Transverse colon (tissue), 4 donors: ENCODE measurements around the gene VGLL4. TPM values are rescaled to one million over a fixed set of nuclear protein-coding genes. Genes with fewer than 3 reads are reported as not detected.

Source experiments
- DNase-seq: peaks from one replicate; pipeline ENCODE4 v3.0.0-alpha.2; 2019
- H3K27ac ChIP-seq, 4 donors: fragments of 200-600 bp; sonication (generic); 2 replicates each; pipeline ENCODE4 v1.5.1; 2016 to 2018; ENCODE audit warnings: inconsistent platforms in 4 of 4
- H3K27me3 ChIP-seq: fragments of 200-600 bp; sonication (generic); 2 replicates; pipeline ENCODE4 v1.5.1; 2017; ENCODE audit warnings: inconsistent platforms
- H3K36me3 ChIP-seq, 4 donors: fragments of 200-600 bp; sonication (generic); 2 replicates each; pipeline ENCODE4 v1.5.1; 2017 to 2019; ENCODE audit warnings: inconsistent platforms in 4 of 4
- H3K4me1 ChIP-seq, 4 donors: fragments of 200-600 bp; sonication (generic); 2 replicates each; pipeline ENCODE4 v1.5.1; 2017 to 2020; ENCODE audit warnings: inconsistent platforms in 4 of 4
- H3K4me3 ChIP-seq, 4 donors: fragments of 200-600 bp; sonication (generic); 1 replicate in 1 of 4; 2 replicates in 3 of 4; pipeline versions ENCODE4 v1.5.1 to v1.6.1; 2017 to 2019; ENCODE audit warnings: inconsistent platforms in 4 of 4
- H3K9me3 ChIP-seq, 2 donors: fragments of 200-600 bp; sonication (generic); 2 replicates each; pipeline ENCODE4 v1.5.1; 2017 to 2019; ENCODE audit warnings: inconsistent platforms in 2 of 2
- EP300 ChIP-seq: sonication (generic); formaldehyde crosslinking; IDR thresholded peaks from one replicate; pipeline ENCODE4 v1.6.1; 2017; ENCODE audit warnings: antibody characterized with exemption, low read depth
- POLR2A ChIP-seq: fragments of 450-650 bp; IDR thresholded peaks from one replicate; pipeline ENCODE4 v1.6.1; 2016; ENCODE audit warnings: antibody characterized with exemption, mild to moderate bottlenecking, moderate library complexity
- POLR2AphosphoS5 ChIP-seq, 3 donors: sonication (generic); formaldehyde crosslinking; IDR thresholded peaks; one replicate each; pipeline ENCODE4 v1.6.1; 2016; ENCODE audit warnings: antibody characterized with exemption in 3 of 3
- WGBS, 2 donors: methylation state at CpG; one replicate each; pipeline ENCODE4 v1.1.5; 2018; ENCODE audit warnings: low coverage in 1 of 2; 5-methylcytosine and 5-hydroxymethylcytosine counted together
- in situ Hi-C, 4 donors: fragments of 200-750 bp; cut with MboI; loops; one replicate each; pipeline versions ENCODE4 v1.15.0 to v1.15.1; 2017; ENCODE audit warnings: low sequenced_read_pairs in 3 of 4, low pct_ligation_motif_present in 1 of 4, low pct_unique_long_range_greater_than_20kb in 1 of 4
- intact Hi-C: fragments of 100-400 bp; cut with DNase I; formaldehyde crosslinking; loops from one replicate; pipeline ENCODE4 v1.15.1; 2023; ENCODE audit warnings: low total_unique reads
- total RNA-seq, 4 donors: library from RNA; depleted of rRNA; stranded (reverse); fragments of >200 nt; gene quantifications; one replicate each; pipeline ENCODE4 v1.1.0, GENCODE V29; 2016
- TF ChIP-seq, protein P1 (sequence below), 5 experiments: fragments of 200-600 bp in 3 of 5; fragments of 450-650 bp in 2 of 5; sonication (generic) in 3 of 5; IDR thresholded peaks; 1 replicate in 2 of 5; 2 replicates in 3 of 5; pipeline ENCODE4 v1.5.1; 2016 to 2017; ENCODE audit warnings: antibody characterized with exemption in 5 of 5, inconsistent platforms in 3 of 5, mild to moderate bottlenecking in 2 of 5, moderate library complexity in 1 of 5

Gene VGLL4
- total RNA-seq, 4 donors from 2014 or later = 67.3 to 175 (median 95.0) TPM

- Histone ChIP-seq H3K36me3 (no peaks in the 10 kb centered on the region), H3K9me3 (no peaks in the 10 kb centered on the region), H3K4me3 (no peak overlapping the region), H3K27me3 (no peaks in the 10 kb centered on the region), H3K4me1 (peaks cover 21 to 83% (median 67%) of the 10 kb centered on the region in 4 donors), H3K27ac (peak overlapping the region; percentile 55 to 96 (median 62))
- in situ Hi-C loops = no loop called here
- WGBS, 2 donors = 32 to 39% methylated on average over 2 of the region's 2 CpGs
- DNase-seq = no peak
- intact Hi-C loops = no loop called here
- TF ChIP-seq EP300 (no peak), POLR2AphosphoS5 (IDR thresholded peaks at IDR 0.05) (no peak), POLR2A (no peak)
- TF ChIP-seq, protein P1, sequence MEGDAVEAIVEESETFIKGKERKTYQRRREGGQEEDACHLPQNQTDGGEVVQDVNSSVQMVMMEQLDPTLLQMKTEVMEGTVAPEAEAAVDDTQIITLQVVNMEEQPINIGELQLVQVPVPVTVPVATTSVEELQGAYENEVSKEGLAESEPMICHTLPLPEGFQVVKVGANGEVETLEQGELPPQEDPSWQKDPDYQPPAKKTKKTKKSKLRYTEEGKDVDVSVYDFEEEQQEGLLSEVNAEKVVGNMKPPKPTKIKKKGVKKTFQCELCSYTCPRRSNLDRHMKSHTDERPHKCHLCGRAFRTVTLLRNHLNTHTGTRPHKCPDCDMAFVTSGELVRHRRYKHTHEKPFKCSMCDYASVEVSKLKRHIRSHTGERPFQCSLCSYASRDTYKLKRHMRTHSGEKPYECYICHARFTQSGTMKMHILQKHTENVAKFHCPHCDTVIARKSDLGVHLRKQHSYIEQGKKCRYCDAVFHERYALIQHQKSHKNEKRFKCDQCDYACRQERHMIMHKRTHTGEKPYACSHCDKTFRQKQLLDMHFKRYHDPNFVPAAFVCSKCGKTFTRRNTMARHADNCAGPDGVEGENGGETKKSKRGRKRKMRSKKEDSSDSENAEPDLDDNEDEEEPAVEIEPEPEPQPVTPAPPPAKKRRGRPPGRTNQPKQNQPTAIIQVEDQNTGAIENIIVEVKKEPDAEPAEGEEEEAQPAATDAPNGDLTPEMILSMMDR (IDR thresholded peaks at IDR 0.05) = no peak
Observed at GRCh38 chr3:11626084-11626463, 17.6 kb downstream of the VGLL4 start.

DNA sequence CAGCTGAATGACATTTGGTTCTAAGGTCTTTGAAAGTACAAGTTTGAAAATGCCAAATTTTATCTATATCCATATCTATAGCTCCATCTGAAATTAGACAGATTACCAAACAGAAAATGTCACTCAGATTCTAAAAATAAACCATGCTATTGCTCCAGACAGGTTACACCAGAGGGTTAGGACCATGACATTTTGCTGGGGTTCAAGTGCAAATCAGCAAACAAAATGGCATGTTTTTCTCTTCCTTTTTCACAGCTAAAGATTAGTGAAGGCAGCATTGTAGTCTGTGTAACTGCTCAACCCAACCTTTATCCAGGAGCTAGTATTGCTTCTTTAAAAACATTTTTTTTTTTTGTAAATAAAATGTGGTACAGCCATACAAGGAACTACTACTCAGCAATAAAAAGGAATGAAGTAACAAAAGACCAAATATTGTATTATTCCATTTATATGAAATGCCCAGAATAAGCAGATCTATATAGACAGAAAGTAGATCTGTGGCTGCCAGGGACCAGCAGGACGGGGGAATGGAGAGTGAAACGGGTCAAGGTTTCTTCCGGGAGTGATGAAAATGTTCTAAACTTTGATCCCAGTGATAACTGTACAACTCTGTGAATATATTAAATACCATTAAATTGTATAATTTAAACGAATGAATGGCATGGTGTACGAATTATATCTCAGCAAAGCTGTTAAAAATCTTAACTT lies 18.2 kb downstream of the VGLL4 start:
- DNase-seq = no peak
- H3K4me3 ChIP-seq = no peak overlapping the region
- intact Hi-C loops = no loop called here
- H3K9me3 ChIP-seq = no peaks in the 10 kb centered on the region
- peak overlapping the region; percentile 55 to 96 (median 62) for H3K27ac ChIP-seq
- WGBS, 2 donors = 49 to 57% methylated on average over 5 of the region's 5 CpGs
- H3K36me3 ChIP-seq = no peaks in the 10 kb centered on the region
- H3K4me1 ChIP-seq = peaks cover 19 to 85% (median 70%) of the 10 kb centered on the region in 4 donors
- TF ChIP-seq POLR2AphosphoS5 (IDR thresholded peaks at IDR 0.05) (no peak), EP300 (no peak), POLR2A (no peak)
- TF ChIP-seq, protein P1 (IDR thresholded peaks at IDR 0.05) = no peak
- in situ Hi-C loops = no loop called here
- H3K27me3 ChIP-seq = no peaks in the 10 kb centered on the region

GRCh38 chr3:11624704-11625375 lies 18.9 kb downstream of the VGLL4 start:
- Histone ChIP-seq H3K27me3 (no peaks in the 10 kb centered on the region), H3K36me3 (no peaks in the 10 kb centered on the region), H3K4me1 (peaks cover 21 to 87% (median 71%) of the 10 kb centered on the region in 4 donors), H3K9me3 (no peaks in the 10 kb centered on the region), H3K4me3 (no peak overlapping the region), H3K27ac (peak overlapping the region in 3 of 4 donors; percentile 61 to 96 (median 63))
- no peak for DNase-seq
- no peak for TF ChIP-seq POLR2AphosphoS5 (IDR thresholded peaks at IDR 0.05)
- no peak for TF ChIP-seq POLR2A
- TF ChIP-seq, protein P1 (IDR thresholded peaks at IDR 0.05) = no peak
- TF ChIP-seq EP300 = no peak
- in situ Hi-C loops (no loop called here), intact Hi-C loops (no loop called here)
- 68 to 84% methylated on average over 7 of the region's 7 CpGs for WGBS, 2 donors

DNA sequence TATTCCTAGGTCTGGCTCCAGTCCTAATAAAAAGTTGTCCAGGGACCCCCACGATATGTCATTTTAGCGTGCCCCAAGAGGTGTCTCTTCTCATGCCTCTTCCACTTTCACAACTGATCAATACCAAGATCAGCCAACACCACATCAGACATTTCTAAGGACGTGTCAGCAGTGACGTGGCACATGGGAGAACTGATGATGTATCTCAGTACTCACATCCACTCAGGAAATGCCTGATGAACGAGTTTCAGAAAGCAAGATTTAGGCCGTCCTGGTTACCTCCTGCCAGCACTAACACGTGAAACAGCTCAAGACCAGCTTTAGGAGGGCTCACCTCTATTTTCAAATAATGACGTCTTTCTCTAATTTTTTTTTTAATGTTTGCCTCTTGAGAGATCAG lies 19.6 kb downstream of the VGLL4 start:
- in situ Hi-C loops = no loop called here
- no peaks in the 10 kb centered on the region for H3K27me3 ChIP-seq
- TF ChIP-seq POLR2AphosphoS5 (IDR thresholded peaks at IDR 0.05) = no peak
- TF ChIP-seq, protein P1 (IDR thresholded peaks at IDR 0.05) = no peak
- TF ChIP-seq POLR2A = no peak
- no peak for DNase-seq
- peak overlapping the region in 1 of 4 donors; percentile 96 for H3K27ac ChIP-seq
- intact Hi-C loops = no loop called here
- no peaks in the 10 kb centered on the region for H3K36me3 ChIP-seq
- H3K4me1 ChIP-seq = peaks cover 27 to 87% (median 74%) of the 10 kb centered on the region in 4 donors
- 76 to 81% methylated on average over 6 to 8 of the region's 8 CpGs for WGBS, 2 donors
- H3K4me3 ChIP-seq = no peak overlapping the region
- no peaks in the 10 kb centered on the region for H3K9me3 ChIP-seq
